ENCODE data around the gene ACTL6A. TPM values are rescaled to one million over a fixed set of nuclear protein-coding genes. Genes with fewer than 3 reads are reported as not detected.
A peak's percentile ranks its signal among the peaks of the same experiment; 100 is the strongest.

ACTL6A gene
- total RNA-seq, 1 donor from 2014 or later, result 35.0 TPM

GRCh38 chr3:179589143-179589542 lies 26.4 kb downstream of the ACTL6A start:
- no peak for DNase-seq (ENCODE audit: low spot score)

- no peak for DNase-seq (ENCODE audit: low spot score)
Measured at GRCh38 chr3:179590669-179591068, 27.9 kb downstream of the ACTL6A start.

- no peak for DNase-seq (ENCODE audit: low spot score)
Measured at GRCh38 chr3:179591313-179591712, 28.6 kb downstream of the ACTL6A start.

GRCh38 chr3:179599531-179599930 lies 36.8 kb downstream of the ACTL6A start:
- no peak for DNase-seq (ENCODE audit: low spot score)

GRCh38 chr3:179603321-179603720 lies 40.6 kb downstream of the ACTL6A start:
- no peak for DNase-seq (ENCODE audit: low spot score)

GRCh38 chr3:179603831-179604230 lies 41.1 kb downstream of the ACTL6A start:
- DNase-seq (ENCODE audit: low spot score), result no peak

- peak; percentile 96 for DNase-seq (ENCODE audit: low spot score)
Measured at GRCh38 chr3:179604321-179605078, 41.8 kb downstream of the ACTL6A start, which contains the start of the genes MRPL47 and NDUFB5. Gene MRPL47, minus strand, starts transcription at chr3:179604638. Its CDS starts 14 bp downstream, at chr3:179604624. Gene NDUFB5, plus strand, starts transcription at chr3:179604794. Its CDS starts 22 bp downstream, at chr3:179604816.

GRCh38 chr3:179606534-179607085 lies 43.9 kb downstream of the ACTL6A start:
- no peak for DNase-seq (ENCODE audit: low spot score)

GRCh38 chr3:179608931-179609720 lies 46.4 kb downstream of the ACTL6A start:
- no peak for DNase-seq (ENCODE audit: low spot score)

GRCh38 chr3:179610066-179610465 lies 47.3 kb downstream of the ACTL6A start:
- DNase-seq (ENCODE audit: low spot score), result no peak

GRCh38 chr3:179613807-179614206 lies 51.1 kb downstream of the ACTL6A start:
- DNase-seq (ENCODE audit: low spot score), result no peak

GRCh38 chr3:179615458-179616173 lies 52.9 kb downstream of the ACTL6A start:
- DNase-seq (ENCODE audit: low spot score), result no peak

- no peak for DNase-seq (ENCODE audit: low spot score)
Measured at GRCh38 chr3:179622023-179622422, 59.3 kb downstream of the ACTL6A start.

- DNase-seq (ENCODE audit: low spot score), result no peak
Measured at GRCh38 chr3:179624451-179624850, 61.7 kb downstream of the ACTL6A start.

- no peak for DNase-seq (ENCODE audit: low spot score)
Measured at GRCh38 chr3:179630753-179631451, 68.2 kb downstream of the ACTL6A start.

Other genes with a start within 250 kb of the ACTL6A start
- gene ZNF639, start 239.9 kb upstream of the ACTL6A start, total RNA-seq, result 33.0 TPM
- gene MFN1, start 215.2 kb upstream of the ACTL6A start, total RNA-seq, result 48.0 TPM
- gene GNB4, start 111.5 kb upstream of the ACTL6A start, total RNA-seq, result 32.2 TPM
- 34.6 TPM for gene MRPL47, start 41.7 kb downstream of the ACTL6A start, total RNA-seq
- 96.2 TPM for gene NDUFB5, start 41.9 kb downstream of the ACTL6A start, total RNA-seq
- gene USP13, start 90.1 kb downstream of the ACTL6A start, total RNA-seq, result 9.8 TPM